Gastroesophageal sphincter (tissue), 4 donors: Measurements from ENCODE around the gene ZNF783. TPM values are rescaled to one million over a fixed set of nuclear protein-coding genes. Genes with fewer than 3 reads are reported as not detected.
"Not testable (repeated sequence)": the region's sequence is repeated elsewhere in the genome, so short reads cannot be mapped to it uniquely, and the experiment has no call there.

Experiments used
- ATAC-seq: fragments of 150-250 bp; one replicate; pipeline ENCODE4 v1.9.1; 2016; ENCODE audit warnings: mild to moderate bottlenecking, moderate library complexity
- H3K27ac ChIP-seq, 4 donors: fragments of 200-600 bp; sonication (generic) in 3 of 4; 1 replicate in 3 of 4; 2 replicates in 1 of 4; pipeline ENCODE4 v1.5.1; 2016 to 2019
- H3K27me3 ChIP-seq: fragments of 200-600 bp; sonication (generic); one replicate; pipeline ENCODE4 v1.5.1; 2019
- H3K36me3 ChIP-seq, 2 donors: fragments of 200-600 bp; sonication (generic); one replicate each; pipeline ENCODE4 v1.5.1; 2019; ENCODE audit warnings: control low read depth in 1 of 2
- H3K4me1 ChIP-seq, 3 donors: fragments of 200-600 bp; sonication (generic); 1 replicate in 2 of 3; 2 replicates in 1 of 3; pipeline ENCODE4 v1.5.1; 2016 to 2019; ENCODE audit warnings: control low read depth in 2 of 3
- H3K4me3 ChIP-seq, 2 donors: fragments of 200-600 bp; sonication (generic); one replicate each; pipeline ENCODE4 v1.5.1; 2019; ENCODE audit warnings: mild to moderate bottlenecking in 1 of 2, moderate library complexity in 1 of 2
- H3K9me3 ChIP-seq, 3 donors: fragments of 200-600 bp; sonication (generic); one replicate each; pipeline ENCODE4 v1.5.1; 2017 to 2019; ENCODE audit warnings: control low read depth in 2 of 3
- EP300 ChIP-seq: sonication (generic); formaldehyde crosslinking; IDR thresholded peaks from one replicate; pipeline ENCODE4 v1.6.1; 2017; ENCODE audit warnings: antibody characterized with exemption, mild to moderate bottlenecking
- POLR2A ChIP-seq, 2 donors: fragments of 450-650 bp; IDR thresholded peaks; one replicate each; pipeline ENCODE4 v1.6.1; 2017; ENCODE audit warnings: antibody characterized with exemption in 2 of 2, mild to moderate bottlenecking in 2 of 2, moderate library complexity in 1 of 2
- POLR2AphosphoS5 ChIP-seq: sonication (generic); formaldehyde crosslinking; IDR thresholded peaks from one replicate; pipeline ENCODE4 v1.6.1; 2017; ENCODE audit warnings: antibody characterized with exemption
- WGBS, 2 donors: methylation state at CpG; one replicate each; pipeline ENCODE4 v1.1.5; 2018; ENCODE audit warnings: low coverage in 1 of 2; 5-methylcytosine and 5-hydroxymethylcytosine counted together
- total RNA-seq, 4 donors: library from RNA; depleted of rRNA; stranded (reverse); fragments of >200 nt; gene quantifications; one replicate each; pipeline ENCODE4 v1.1.0, GENCODE V29; 2016
- TF ChIP-seq, protein P1 (sequence below), 4 experiments: fragments of 200-600 bp in 2 of 4; fragments of 450-650 bp in 2 of 4; sonication (generic) in 1 of 4; IDR thresholded peaks; one replicate each; pipeline ENCODE4 v1.5.1; 2017 to 2019; ENCODE audit warnings: antibody characterized with exemption in 4 of 4, mild to moderate bottlenecking in 2 of 4, moderate library complexity in 2 of 4

The ZNF783 gene
- total RNA-seq, 4 donors from 2014 or later = 8.5 to 17.0 (median 13.1) TPM

GRCh38 chr7:149325248-149325647, 63.3 kb downstream of the ZNF783 start:
- WGBS, 2 donors = 53 to 55% methylated on average over 2 of the region's 2 CpGs

GRCh38 chr7:149329265-149329664, 67.3 kb downstream of the ZNF783 start:
- no peak for TF ChIP-seq POLR2A (IDR thresholded peaks at IDR 0.05)
- TF ChIP-seq, protein P1, sequence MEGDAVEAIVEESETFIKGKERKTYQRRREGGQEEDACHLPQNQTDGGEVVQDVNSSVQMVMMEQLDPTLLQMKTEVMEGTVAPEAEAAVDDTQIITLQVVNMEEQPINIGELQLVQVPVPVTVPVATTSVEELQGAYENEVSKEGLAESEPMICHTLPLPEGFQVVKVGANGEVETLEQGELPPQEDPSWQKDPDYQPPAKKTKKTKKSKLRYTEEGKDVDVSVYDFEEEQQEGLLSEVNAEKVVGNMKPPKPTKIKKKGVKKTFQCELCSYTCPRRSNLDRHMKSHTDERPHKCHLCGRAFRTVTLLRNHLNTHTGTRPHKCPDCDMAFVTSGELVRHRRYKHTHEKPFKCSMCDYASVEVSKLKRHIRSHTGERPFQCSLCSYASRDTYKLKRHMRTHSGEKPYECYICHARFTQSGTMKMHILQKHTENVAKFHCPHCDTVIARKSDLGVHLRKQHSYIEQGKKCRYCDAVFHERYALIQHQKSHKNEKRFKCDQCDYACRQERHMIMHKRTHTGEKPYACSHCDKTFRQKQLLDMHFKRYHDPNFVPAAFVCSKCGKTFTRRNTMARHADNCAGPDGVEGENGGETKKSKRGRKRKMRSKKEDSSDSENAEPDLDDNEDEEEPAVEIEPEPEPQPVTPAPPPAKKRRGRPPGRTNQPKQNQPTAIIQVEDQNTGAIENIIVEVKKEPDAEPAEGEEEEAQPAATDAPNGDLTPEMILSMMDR (IDR thresholded peaks at IDR 0.05) = no peak
- TF ChIP-seq POLR2AphosphoS5 = no peak
- TF ChIP-seq EP300 = no peak
- Histone ChIP-seq H3K27me3 (peaks cover 14% of the 10 kb centered on the region), H3K27ac (no peak overlapping the region), H3K4me3 (no peak overlapping the region), H3K36me3 (no peaks in the 10 kb centered on the region), H3K9me3 (peaks cover 0 to 14% (median 0%) of the 10 kb centered on the region in 3 donors), H3K4me1 (no peaks in the 10 kb centered on the region)
- no peak for ATAC-seq
- 21 to 40% methylated on average over 1 to 3 of the region's 3 CpGs for WGBS, 2 donors

More at GRCh38 chr7:149325248-149325647, 63.3 kb downstream of the ZNF783 start:
- no peaks in the 10 kb centered on the region for H3K4me1 ChIP-seq
- no peaks in the 10 kb centered on the region for H3K36me3 ChIP-seq
- TF ChIP-seq, protein P1 (IDR thresholded peaks at IDR 0.05) = no peak
- no peak for TF ChIP-seq POLR2A (IDR thresholded peaks at IDR 0.05)
- TF ChIP-seq EP300 = no peak
- TF ChIP-seq POLR2AphosphoS5 = no peak
- H3K27ac ChIP-seq = no peak overlapping the region
- H3K4me3 ChIP-seq = no peak overlapping the region
- H3K9me3 ChIP-seq = no peaks in the 10 kb centered on the region
- ATAC-seq = no peak
- H3K27me3 ChIP-seq = peaks cover 6% of the 10 kb centered on the region

GRCh38 chr7:149329766-149330334, 67.9 kb downstream of the ZNF783 start:
- 58 to 90% methylated on average over 1 to 2 of the region's 3 CpGs for WGBS, 2 donors
- Histone ChIP-seq H3K36me3 (no peaks in the 10 kb centered on the region), H3K27me3 (peaks cover 14% of the 10 kb centered on the region), H3K27ac (no peak overlapping the region), H3K4me1 (no peaks in the 10 kb centered on the region), H3K9me3 (peaks cover 0 to 14% (median 0%) of the 10 kb centered on the region in 3 donors), H3K4me3 (no peak overlapping the region)
- no peak for ATAC-seq
- TF ChIP-seq, protein P1 (IDR thresholded peaks at IDR 0.05) = no peak
- TF ChIP-seq POLR2A (IDR thresholded peaks at IDR 0.05) (no peak), EP300 (no peak), POLR2AphosphoS5 (no peak)

DNA sequence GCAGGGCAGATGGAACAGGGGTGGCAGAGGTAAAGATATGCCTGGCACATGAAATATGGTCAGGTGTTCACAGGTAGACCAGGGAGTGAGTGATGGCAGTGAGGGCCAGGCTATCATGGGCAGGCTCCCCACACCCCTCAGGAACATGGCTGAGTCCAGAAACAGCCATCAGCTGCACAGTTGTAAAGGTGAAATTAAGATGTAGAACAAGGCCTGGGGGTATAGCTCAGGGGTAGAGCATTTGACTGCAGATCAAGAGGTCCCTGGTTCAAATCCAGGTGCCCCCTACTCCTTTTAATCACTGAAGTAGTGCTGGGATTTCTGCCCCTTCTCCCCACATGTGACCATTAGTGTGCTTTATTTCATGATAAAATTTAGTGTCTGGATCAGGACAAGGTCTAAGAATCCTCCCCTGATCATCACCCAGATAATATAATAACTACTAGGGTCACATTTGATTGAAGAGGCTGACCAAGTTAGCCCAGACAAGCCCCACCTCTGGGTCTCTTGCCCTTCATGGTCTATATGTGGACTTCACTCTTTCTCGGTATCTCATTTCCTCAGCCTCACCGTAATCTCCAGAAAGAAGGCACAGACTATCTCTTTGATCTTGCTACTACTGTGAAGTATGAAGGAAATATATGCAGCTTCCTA, 69.0 kb downstream of the ZNF783 start:
- peaks cover 0 to 14% (median 0%) of the 10 kb centered on the region in 3 donors for H3K9me3 ChIP-seq
- TF ChIP-seq POLR2AphosphoS5 (no peak), EP300 (no peak), POLR2A (IDR thresholded peaks at IDR 0.05) (no peak)
- TF ChIP-seq, protein P1 (IDR thresholded peaks at IDR 0.05) = no peak
- H3K27me3 ChIP-seq = peaks cover 14% of the 10 kb centered on the region
- no peak overlapping the region for H3K4me3 ChIP-seq
- no peaks in the 10 kb centered on the region for H3K4me1 ChIP-seq
- WGBS, 2 donors = 79 to 89% methylated on average over 2 of the region's 2 CpGs
- H3K36me3 ChIP-seq = no peaks in the 10 kb centered on the region
- ATAC-seq = no peak
- H3K27ac ChIP-seq = no peak overlapping the region

- 52 to 85% methylated on average over 4 to 5 of the region's 18 CpGs for WGBS, 2 donors
- H3K4me1 ChIP-seq, ATAC-seq, H3K27ac ChIP-seq, H3K4me3 ChIP-seq, H3K36me3 ChIP-seq: not testable (repeated sequence)
- Histone ChIP-seq H3K27me3 (peaks cover 14% of the 10 kb centered on the region), H3K9me3 (peaks cover 0 to 17% (median 0%) of the 10 kb centered on the region in 3 donors)
Measured at GRCh38 chr7:149332602-149333320, 70.8 kb downstream of the ZNF783 start.
